K562 (cell line): Measurements from ENCODE around the gene IQGAP3.

ENCODE experiments used
- FOSL1 ChIP-seq: fragments of 200-800 bp; sonication (Bioruptor generic); conservative IDR thresholded peaks from 2 replicates; pipeline ENCODE4 v1.6.1; 2016; ENCODE audit warnings: missing genetic modification characterization, missing compliant biosample characterization
- SP2 ChIP-seq: IDR thresholded peaks from 2 replicates; pipeline ENCODE4 v1.6.1; 2011; ENCODE audit warnings: mild to moderate bottlenecking, low read depth, low read length, moderate library complexity; ENCODE audit not compliant: poor library complexity, severe bottlenecking; ENCODE audit errors: extremely low read depth
- TBP ChIP-seq: optimal IDR thresholded peaks from 2 replicates; pipeline ENCODE3; 2011; ENCODE audit warnings: low read depth, low read length, improper control_type of control experiment
- TF ChIP-seq, protein P1 (sequence below), 2 experiments: fragments of 450-650 bp; IDR thresholded peaks; 2 replicates each; pipeline ENCODE4 v1.6.1; 2016
- TF ChIP-seq, protein P2 (sequence below): sonication (generic); formaldehyde crosslinking; IDR thresholded peaks from 2 replicates; pipeline ENCODE4 v1.9.0; 2022; ENCODE audit warnings: mild to moderate bottlenecking, missing genetic modification reagents

DNA sequence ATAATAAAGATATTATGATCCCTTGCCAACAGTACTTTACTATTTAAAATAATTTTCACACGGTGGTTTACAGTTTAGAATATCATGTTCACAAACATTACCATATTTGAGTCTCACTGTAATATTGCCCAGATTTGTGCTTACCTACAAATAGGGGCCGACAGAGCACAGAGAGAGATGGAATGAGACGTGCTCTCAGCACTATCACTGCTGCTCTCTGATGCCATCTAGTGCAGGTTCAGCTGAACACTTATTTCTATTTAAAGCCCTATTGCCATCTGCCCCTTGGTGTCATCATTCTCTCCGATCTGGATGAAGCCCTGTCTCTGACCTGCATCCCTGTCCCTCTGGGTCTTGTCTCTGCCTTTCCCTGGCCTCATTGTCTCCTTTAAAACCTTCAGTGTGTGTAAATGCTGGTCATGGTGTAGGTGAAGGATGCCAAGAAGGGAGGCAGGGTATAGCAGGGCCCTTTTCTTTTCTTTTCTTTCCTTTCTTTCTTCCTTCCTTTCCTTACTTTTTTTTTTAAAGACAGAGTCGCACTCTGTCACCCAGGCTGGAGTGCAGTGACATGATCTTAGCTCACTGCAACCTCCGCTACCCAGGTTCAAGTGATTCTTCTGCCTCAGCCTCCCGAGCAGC, 35.8 kb upstream of the IQGAP3 start:
- TF ChIP-seq SP2 (no peak), TBP (no peak), FOSL1 (no peak)
- TF ChIP-seq, protein P1, sequence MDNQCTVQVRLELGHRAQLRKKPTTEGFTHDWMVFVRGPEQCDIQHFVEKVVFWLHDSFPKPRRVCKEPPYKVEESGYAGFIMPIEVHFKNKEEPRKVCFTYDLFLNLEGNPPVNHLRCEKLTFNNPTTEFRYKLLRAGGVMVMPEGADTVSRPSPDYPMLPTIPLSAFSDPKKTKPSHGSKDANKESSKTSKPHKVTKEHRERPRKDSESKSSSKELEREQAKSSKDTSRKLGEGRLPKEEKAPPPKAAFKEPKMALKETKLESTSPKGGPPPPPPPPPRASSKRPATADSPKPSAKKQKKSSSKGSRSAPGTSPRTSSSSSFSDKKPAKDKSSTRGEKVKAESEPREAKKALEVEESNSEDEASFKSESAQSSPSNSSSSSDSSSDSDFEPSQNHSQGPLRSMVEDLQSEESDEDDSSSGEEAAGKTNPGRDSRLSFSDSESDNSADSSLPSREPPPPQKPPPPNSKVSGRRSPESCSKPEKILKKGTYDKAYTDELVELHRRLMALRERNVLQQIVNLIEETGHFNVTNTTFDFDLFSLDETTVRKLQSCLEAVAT (IDR thresholded peaks at IDR 0.05) = no peak
- TF ChIP-seq, protein P2, sequence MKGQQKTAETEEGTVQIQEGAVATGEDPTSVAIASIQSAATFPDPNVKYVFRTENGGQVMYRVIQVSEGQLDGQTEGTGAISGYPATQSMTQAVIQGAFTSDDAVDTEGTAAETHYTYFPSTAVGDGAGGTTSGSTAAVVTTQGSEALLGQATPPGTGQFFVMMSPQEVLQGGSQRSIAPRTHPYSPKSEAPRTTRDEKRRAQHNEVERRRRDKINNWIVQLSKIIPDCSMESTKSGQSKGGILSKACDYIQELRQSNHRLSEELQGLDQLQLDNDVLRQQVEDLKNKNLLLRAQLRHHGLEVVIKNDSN = no peak
